ENCODE data around the gene PLCB2. TPM values are rescaled to one million over a fixed set of nuclear protein-coding genes. Genes with fewer than 3 reads are reported as not detected.

Gene PLCB2
- total and polyA plus RNA-seq, 2 donors (not counting 3 experiments of a cell fraction or from before 2014, with no cell fraction given), result 1.5 to 1.6 TPM

- Histone ChIP-seq H2AFZ (ENCODE audit: low read depth, low read length) (peak overlapping the region; percentile 59), H3K9ac (replicated peaks; ENCODE audit: extremely low read depth, insufficient read depth, low read length) (no peak overlapping the region), H3K27me3 (ENCODE audit: control insufficient read depth in 2 of 2, insufficient read depth in 2 of 2, low read length in 2 of 2) (peaks cover 34 to 37% of the 10 kb centered on the region in 2 experiments), H3K79me2 (ENCODE audit: control insufficient read depth, insufficient read depth, low read length) (no peaks in the 10 kb centered on the region), H3K27ac (ENCODE audit: insufficient read depth, low read depth, low read length) (no peak overlapping the region), H3K4me2 (ENCODE audit: insufficient read depth, low read length) (peak overlapping the region; percentile 37), H3K4me3 (replicated peaks in 1 of 3; ENCODE audit: insufficient read depth in 1 of 3, low read depth in 1 of 3, low read length in 3 of 3) (peak overlapping the region in 2 of 3 experiments; percentile 22 to 28), H4K20me1 (replicated peaks; ENCODE audit: control insufficient read depth, extremely low read depth, insufficient read depth, low read length) (no peaks in the 10 kb centered on the region), H3K9me1 (replicated peaks; ENCODE audit: control insufficient read depth, extremely low read depth, insufficient read depth, low read length) (no peaks in the 10 kb centered on the region), H3K9me3 (replicated peaks; ENCODE audit: control insufficient read depth, insufficient read depth, low read length) (no peaks in the 10 kb centered on the region), H3K36me3 (ENCODE audit: control insufficient read depth in 2 of 2, extremely low read depth in 1 of 2, insufficient read depth in 2 of 2, low read length in 2 of 2) (no peaks in the 10 kb centered on the region), H3K4me1 (ENCODE audit: control insufficient read depth, extremely low read depth, insufficient read depth, low read length) (peaks cover 11% of the 10 kb centered on the region)
- TF ChIP-seq MAX (IDR thresholded peaks at IDR 0.05; ENCODE audit: insufficient read depth, insufficient read length), result no peak
- TF ChIP-seq MYC (IDR thresholded peaks at IDR 0.05; ENCODE audit: low read depth, low read length), result no peak
- no peak for TF ChIP-seq POLR2A (IDR thresholded peaks at IDR 0.05; ENCODE audit: low read depth, low read length)
- no peak for TF ChIP-seq GATA2 (IDR thresholded peaks at IDR 0.05; ENCODE audit: insufficient read depth, insufficient read length, low read depth, low read length)
- TF ChIP-seq EZH2 (IDR thresholded peaks at IDR 0.05; ENCODE audit: borderline replicate concordance, low read depth, low read length, severe bottlenecking), result peak; percentile 95
- intact Hi-C loops (cut with micrococcal nuclease) (no loop called here), dilution Hi-C loops (cut with MboI; ENCODE audit: extremely low pct_ligation_motif_present, low sequenced_read_pairs) (no loop called here)
- ChIA-PET CTCF (interaction anchor here (1.1 to 1.8 kb wide), 2 partner anchors 22 to 35 kb away, joined by 4 to 8 read pairs; no protein-coding TSS in a partner anchor), POLR2A (no interaction called here)
- DNase-seq (ENCODE audit: low read depth, low spot score) (peak; percentile 19), FAIRE-seq (no peak)
- no TSS peak for BruUV-seq (replicated peaks)
These were observed 55.1 kb downstream of the PLCB2 start for GRCh38 chr15:40252438-40253166.

GRCh38 chr15:40252141-40252437 is 55.6 kb downstream of the PLCB2 start:
- Histone ChIP-seq H3K27me3 (ENCODE audit: control insufficient read depth in 2 of 2, insufficient read depth in 2 of 2, low read length in 2 of 2) (peaks cover 34 to 37% of the 10 kb centered on the region in 2 experiments), H3K27ac (ENCODE audit: insufficient read depth, low read depth, low read length) (no peak overlapping the region), H3K9ac (replicated peaks; ENCODE audit: extremely low read depth, insufficient read depth, low read length) (no peak overlapping the region), H3K79me2 (ENCODE audit: control insufficient read depth, insufficient read depth, low read length) (no peaks in the 10 kb centered on the region), H2AFZ (ENCODE audit: low read depth, low read length) (no peak overlapping the region), H3K9me3 (replicated peaks; ENCODE audit: control insufficient read depth, insufficient read depth, low read length) (no peaks in the 10 kb centered on the region), H4K20me1 (replicated peaks; ENCODE audit: control insufficient read depth, extremely low read depth, insufficient read depth, low read length) (no peaks in the 10 kb centered on the region), H3K4me2 (ENCODE audit: insufficient read depth, low read length) (no peak overlapping the region), H3K36me3 (ENCODE audit: control insufficient read depth in 2 of 2, extremely low read depth in 1 of 2, insufficient read depth in 2 of 2, low read length in 2 of 2) (no peaks in the 10 kb centered on the region), H3K4me1 (ENCODE audit: control insufficient read depth, extremely low read depth, insufficient read depth, low read length) (peaks cover 11% of the 10 kb centered on the region), H3K4me3 (replicated peaks in 1 of 3; ENCODE audit: insufficient read depth in 1 of 3, low read depth in 1 of 3, low read length in 3 of 3) (no peak overlapping the region), H3K9me1 (replicated peaks; ENCODE audit: control insufficient read depth, extremely low read depth, insufficient read depth, low read length) (no peaks in the 10 kb centered on the region)
- POLR2A ChIA-PET, result no interaction called here
- CTCF ChIA-PET, result interaction anchor here (1.1 to 1.8 kb wide), 2 partner anchors 23 to 35 kb away, joined by 4 to 8 read pairs; no protein-coding TSS in a partner anchor
- TF ChIP-seq POLR2AphosphoS5 (IDR thresholded peaks at IDR 0.05; ENCODE audit: insufficient read depth, low read depth, low read length) (no peak), CTCF (IDR thresholded peaks at IDR 0.05; ENCODE audit: extremely low read depth in 1 of 2, insufficient read depth in 1 of 2, low read depth in 1 of 2, low read length in 2 of 2) (no peak), FOS (IDR thresholded peaks at IDR 0.05; ENCODE audit: borderline replicate concordance, insufficient read depth, low read length) (no peak), EZH2 (IDR thresholded peaks at IDR 0.05; ENCODE audit: borderline replicate concordance, low read depth, low read length, severe bottlenecking) (no peak), MYC (IDR thresholded peaks at IDR 0.05; ENCODE audit: low read depth, low read length) (no peak), MAX (IDR thresholded peaks at IDR 0.05; ENCODE audit: insufficient read depth, insufficient read length) (no peak), JUN (IDR thresholded peaks at IDR 0.05; ENCODE audit: borderline replicate concordance, insufficient read depth, insufficient read length, low read depth) (no peak), POLR2A (IDR thresholded peaks at IDR 0.05; ENCODE audit: low read depth, low read length) (no peak), GATA2 (IDR thresholded peaks at IDR 0.05; ENCODE audit: insufficient read depth, insufficient read length, low read depth, low read length) (no peak)
- FAIRE-seq, result no peak
- no peak for DNase-seq (ENCODE audit: low read depth, low spot score)
- intact Hi-C loops (cut with micrococcal nuclease) (no loop called here), dilution Hi-C loops (cut with MboI; ENCODE audit: extremely low pct_ligation_motif_present, low sequenced_read_pairs) (no loop called here)
- BruUV-seq (replicated peaks), result no TSS peak

All from endothelial cell of umbilical vein (primary cell).